Measurements from ENCODE around the gene LSM10. TPM values are rescaled to one million over a fixed set of nuclear protein-coding genes. Genes with fewer than 3 reads are reported as not detected.

LSM10 gene
- total and polyA plus RNA-seq, 2 experiments from 2014 or later: 27.5 to 98.9 TPM

DNA sequence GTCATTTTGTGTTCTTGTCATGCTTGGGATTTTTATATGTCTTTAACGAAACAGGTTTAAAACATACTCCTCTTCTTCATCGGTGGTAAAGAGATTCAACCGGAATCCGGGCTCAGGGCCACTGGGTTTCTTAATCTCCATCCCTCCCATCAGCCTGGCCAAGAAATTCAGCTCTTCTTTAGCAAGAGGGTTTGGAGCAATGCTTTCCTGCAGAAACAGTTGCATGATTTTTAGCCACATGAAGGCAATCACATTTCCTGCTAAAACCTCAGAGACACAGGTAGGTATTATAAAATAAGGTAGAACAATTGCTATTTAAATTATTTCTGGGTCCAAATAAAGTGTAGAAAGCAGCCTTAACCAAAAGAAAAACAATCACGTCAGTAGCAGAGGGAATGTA, 22.7 kb upstream of the LSM10 start (continued):
- TF ChIP-seq EZH2phosphoT487 (IDR thresholded peaks at IDR 0.05; ENCODE audit: unreplicated experiment): no peak
- TF ChIP-seq, protein P1, sequence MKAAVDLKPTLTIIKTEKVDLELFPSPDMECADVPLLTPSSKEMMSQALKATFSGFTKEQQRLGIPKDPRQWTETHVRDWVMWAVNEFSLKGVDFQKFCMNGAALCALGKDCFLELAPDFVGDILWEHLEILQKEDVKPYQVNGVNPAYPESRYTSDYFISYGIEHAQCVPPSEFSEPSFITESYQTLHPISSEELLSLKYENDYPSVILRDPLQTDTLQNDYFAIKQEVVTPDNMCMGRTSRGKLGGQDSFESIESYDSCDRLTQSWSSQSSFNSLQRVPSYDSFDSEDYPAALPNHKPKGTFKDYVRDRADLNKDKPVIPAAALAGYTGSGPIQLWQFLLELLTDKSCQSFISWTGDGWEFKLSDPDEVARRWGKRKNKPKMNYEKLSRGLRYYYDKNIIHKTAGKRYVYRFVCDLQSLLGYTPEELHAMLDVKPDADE (IDR thresholded peaks at IDR 0.05): no peak
- TF ChIP-seq JUNB (IDR thresholded peaks at IDR 0.05; ENCODE audit: unreplicated experiment): no peak
- TF ChIP-seq ZNF114 (CRISPR knock-in tag; IDR thresholded peaks at IDR 0.05): no peak
- TF ChIP-seq, protein P2, sequence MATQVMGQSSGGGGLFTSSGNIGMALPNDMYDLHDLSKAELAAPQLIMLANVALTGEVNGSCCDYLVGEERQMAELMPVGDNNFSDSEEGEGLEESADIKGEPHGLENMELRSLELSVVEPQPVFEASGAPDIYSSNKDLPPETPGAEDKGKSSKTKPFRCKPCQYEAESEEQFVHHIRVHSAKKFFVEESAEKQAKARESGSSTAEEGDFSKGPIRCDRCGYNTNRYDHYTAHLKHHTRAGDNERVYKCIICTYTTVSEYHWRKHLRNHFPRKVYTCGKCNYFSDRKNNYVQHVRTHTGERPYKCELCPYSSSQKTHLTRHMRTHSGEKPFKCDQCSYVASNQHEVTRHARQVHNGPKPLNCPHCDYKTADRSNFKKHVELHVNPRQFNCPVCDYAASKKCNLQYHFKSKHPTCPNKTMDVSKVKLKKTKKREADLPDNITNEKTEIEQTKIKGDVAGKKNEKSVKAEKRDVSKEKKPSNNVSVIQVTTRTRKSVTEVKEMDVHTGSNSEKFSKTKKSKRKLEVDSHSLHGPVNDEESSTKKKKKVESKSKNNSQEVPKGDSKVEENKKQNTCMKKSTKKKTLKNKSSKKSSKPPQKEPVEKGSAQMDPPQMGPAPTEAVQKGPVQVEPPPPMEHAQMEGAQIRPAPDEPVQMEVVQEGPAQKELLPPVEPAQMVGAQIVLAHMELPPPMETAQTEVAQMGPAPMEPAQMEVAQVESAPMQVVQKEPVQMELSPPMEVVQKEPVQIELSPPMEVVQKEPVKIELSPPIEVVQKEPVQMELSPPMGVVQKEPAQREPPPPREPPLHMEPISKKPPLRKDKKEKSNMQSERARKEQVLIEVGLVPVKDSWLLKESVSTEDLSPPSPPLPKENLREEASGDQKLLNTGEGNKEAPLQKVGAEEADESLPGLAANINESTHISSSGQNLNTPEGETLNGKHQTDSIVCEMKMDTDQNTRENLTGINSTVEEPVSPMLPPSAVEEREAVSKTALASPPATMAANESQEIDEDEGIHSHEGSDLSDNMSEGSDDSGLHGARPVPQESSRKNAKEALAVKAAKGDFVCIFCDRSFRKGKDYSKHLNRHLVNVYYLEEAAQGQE (IDR thresholded peaks at IDR 0.05; ENCODE audit: unreplicated experiment): no peak

DNA sequence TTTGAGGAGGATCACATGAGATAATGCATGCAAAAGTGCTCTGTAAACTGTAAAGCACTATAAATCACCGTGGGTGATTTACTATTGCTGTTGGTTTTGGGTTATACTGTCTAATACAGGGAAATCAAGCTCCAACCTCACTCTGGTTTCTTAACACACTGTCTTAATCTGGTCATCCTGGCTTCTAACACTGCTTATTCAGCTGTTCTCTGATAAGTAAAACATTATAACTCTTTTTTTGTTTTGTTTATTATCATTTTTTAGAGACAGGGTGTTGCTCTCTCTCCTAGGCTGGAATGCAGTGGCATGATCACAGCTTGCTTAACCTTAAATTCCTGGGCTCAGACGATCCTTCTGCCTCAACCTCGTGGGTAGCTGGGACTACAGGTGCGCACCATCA, 21.9 kb upstream of the LSM10 start:
- Histone ChIP-seq H3F3A (replicated peaks; ENCODE audit: low read depth) (no peaks in the 10 kb centered on the region), H3K79me2 (replicated peaks; ENCODE audit: insufficient read depth) (no peaks in the 10 kb centered on the region), H3K36me3 (ENCODE audit: insufficient read depth) (no peaks in the 10 kb centered on the region), H3K4me2 (no peak overlapping the region), H3K9me2 (ENCODE audit: insufficient read depth) (no peaks in the 10 kb centered on the region), H4K20me1 (replicated peaks; ENCODE audit: insufficient read depth) (no peaks in the 10 kb centered on the region), H2AFZ (no peak overlapping the region), H3K27ac (ENCODE audit: low read depth) (no peak overlapping the region), H3K4me1 (ENCODE audit: insufficient read depth) (no peaks in the 10 kb centered on the region), H3K27me3 (ENCODE audit: insufficient read depth) (no peaks in the 10 kb centered on the region), H3K4me3 (no peak overlapping the region)
- no peaks in the 10 kb centered on the region for H3K9me3 Mint-ChIP-seq
- no peak overlapping the region for H3K4me3 Mint-ChIP-seq
- no peaks in the 10 kb centered on the region for H3K36me3 Mint-ChIP-seq (ENCODE audit: low read depth)
- H3K4me1 Mint-ChIP-seq: peaks cover 11% of the 10 kb centered on the region
- no peak for ATAC-seq
- H3K27ac Mint-ChIP-seq: no peak overlapping the region
- no peak for DNase-seq (ENCODE audit: low spot score)
- H3K27me3 Mint-ChIP-seq (ENCODE audit: insufficient read depth, low read depth, poor library complexity): peaks cover 5% of the 10 kb centered on the region
- no peak for TF ChIP-seq POLR2AphosphoS5 (IDR thresholded peaks at IDR 0.05; ENCODE audit: low read depth)
- TF ChIP-seq, protein P3, sequence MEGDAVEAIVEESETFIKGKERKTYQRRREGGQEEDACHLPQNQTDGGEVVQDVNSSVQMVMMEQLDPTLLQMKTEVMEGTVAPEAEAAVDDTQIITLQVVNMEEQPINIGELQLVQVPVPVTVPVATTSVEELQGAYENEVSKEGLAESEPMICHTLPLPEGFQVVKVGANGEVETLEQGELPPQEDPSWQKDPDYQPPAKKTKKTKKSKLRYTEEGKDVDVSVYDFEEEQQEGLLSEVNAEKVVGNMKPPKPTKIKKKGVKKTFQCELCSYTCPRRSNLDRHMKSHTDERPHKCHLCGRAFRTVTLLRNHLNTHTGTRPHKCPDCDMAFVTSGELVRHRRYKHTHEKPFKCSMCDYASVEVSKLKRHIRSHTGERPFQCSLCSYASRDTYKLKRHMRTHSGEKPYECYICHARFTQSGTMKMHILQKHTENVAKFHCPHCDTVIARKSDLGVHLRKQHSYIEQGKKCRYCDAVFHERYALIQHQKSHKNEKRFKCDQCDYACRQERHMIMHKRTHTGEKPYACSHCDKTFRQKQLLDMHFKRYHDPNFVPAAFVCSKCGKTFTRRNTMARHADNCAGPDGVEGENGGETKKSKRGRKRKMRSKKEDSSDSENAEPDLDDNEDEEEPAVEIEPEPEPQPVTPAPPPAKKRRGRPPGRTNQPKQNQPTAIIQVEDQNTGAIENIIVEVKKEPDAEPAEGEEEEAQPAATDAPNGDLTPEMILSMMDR (conservative IDR thresholded peaks at IDR 0.05; ENCODE audit: low read depth in 2 of 2): no peak
- no peak for TF ChIP-seq JUNB (IDR thresholded peaks at IDR 0.05; ENCODE audit: unreplicated experiment)
- TF ChIP-seq, protein P1 (IDR thresholded peaks at IDR 0.05): no peak
- no peak for TF ChIP-seq EZH2phosphoT487 (IDR thresholded peaks at IDR 0.05; ENCODE audit: unreplicated experiment)
- TF ChIP-seq, protein P2 (IDR thresholded peaks at IDR 0.05; ENCODE audit: unreplicated experiment): no peak

Measured in GM23338 (cell line).